RPMI8226 (cell line): ENCODE data around the gene RPS13.
"Not testable (repeated sequence)": the region's sequence is repeated elsewhere in the genome, so short reads cannot be mapped to it uniquely, and the experiment has no call there.

Source experiments
- DNase-seq: peaks from one replicate; pipeline ENCODE4 v3.0.0-alpha.2; 2015

RPS13 gene

GRCh38 chr11:17077520-17078401 is at the start of gene RPS13:
TSS of gene RPS13 (minus strand) at chr11:17077667. CDS start at chr11:17077641, 26 bp downstream.
- peak; percentile 96 for DNase-seq

DNA sequence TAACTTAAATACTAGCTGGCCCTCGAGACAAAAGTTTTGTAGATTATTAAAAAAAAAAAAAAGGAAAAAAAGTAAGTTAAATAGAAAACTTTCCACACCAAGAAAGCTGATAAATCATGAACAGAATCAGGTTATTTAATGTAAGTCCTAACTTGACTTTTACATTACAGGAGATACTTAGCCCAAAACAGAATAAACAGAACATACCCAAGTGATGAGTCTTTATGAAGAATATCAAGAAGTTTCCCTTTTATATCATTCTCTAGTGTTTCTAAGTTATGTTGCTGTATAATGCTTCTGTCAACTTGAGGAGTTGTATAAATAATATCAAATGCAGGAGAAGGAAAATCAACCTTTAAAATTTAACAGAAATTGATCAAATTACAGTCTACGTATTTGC is 44.5 kb upstream of the RPS13 start:
- no peak for DNase-seq

GRCh38 chr11:17117262-17117661 is 39.8 kb upstream of the RPS13 start:
- no peak for DNase-seq

- DNase-seq, result no peak
Observed at GRCh38 chr11:17116117-17116516, 38.6 kb upstream of the RPS13 start.

GRCh38 chr11:17107745-17108144 is 30.3 kb upstream of the RPS13 start:
- not testable (repeated sequence) for DNase-seq

DNA sequence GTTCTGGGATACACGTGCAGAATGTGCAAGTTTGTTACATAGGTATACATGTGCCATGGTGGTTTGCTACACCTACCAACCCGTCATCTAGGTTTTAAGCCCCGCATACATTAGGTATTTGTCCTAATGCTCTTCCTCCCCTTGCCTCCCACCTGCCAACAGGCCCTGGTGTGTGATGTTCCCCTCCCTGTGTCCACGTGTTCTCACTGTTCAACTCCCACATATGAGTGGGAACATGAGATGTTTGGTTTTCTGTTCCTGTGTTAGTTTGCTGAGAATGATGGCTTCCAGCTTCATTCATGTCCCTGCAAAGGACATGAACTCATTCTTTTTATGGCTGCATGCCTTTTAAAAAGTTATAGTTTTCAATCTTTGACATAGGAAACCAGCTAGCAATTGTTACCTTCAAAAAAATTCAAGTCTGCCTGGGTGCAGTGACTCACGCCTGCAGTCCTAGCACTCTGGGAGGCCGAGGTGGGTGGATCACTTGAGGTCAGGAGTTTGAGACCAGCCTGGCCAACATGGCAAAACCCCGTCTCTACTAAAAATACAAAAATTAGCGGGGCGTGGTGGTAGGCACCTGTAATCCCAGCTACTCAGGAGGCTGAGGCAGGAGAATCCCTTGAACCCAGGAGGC is 28.1 kb upstream of the RPS13 start:
- DNase-seq, result not testable (repeated sequence)

- DNase-seq, result no peak
Observed at GRCh38 chr11:17102462-17102861, 25.0 kb upstream of the RPS13 start.

- no peak for DNase-seq
Observed at GRCh38 chr11:17098658-17099057, 21.2 kb upstream of the RPS13 start.

DNA sequence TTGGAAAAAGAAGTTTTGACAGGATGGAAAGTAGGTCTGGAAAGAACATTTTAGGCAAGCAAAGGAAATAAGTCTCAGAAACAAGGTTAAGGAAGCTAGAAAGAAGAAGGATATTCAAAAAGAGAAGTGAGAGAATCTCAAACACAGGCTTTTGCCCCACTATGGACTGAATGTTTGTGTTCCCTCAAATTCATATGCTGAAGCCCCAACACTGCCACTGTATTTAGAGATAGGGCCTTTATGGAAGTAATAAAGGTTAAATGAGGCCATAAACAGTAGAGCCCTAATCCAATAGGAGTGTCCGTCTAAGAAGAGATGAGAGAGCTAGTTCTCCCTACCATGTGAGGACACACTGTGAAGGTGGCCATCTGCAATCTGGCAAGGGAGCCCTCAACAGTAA is 20.6 kb upstream of the RPS13 start:
- DNase-seq, result no peak

GRCh38 chr11:17085976-17086375 is 8.5 kb upstream of the RPS13 start:
- not testable (repeated sequence) for DNase-seq

DNA sequence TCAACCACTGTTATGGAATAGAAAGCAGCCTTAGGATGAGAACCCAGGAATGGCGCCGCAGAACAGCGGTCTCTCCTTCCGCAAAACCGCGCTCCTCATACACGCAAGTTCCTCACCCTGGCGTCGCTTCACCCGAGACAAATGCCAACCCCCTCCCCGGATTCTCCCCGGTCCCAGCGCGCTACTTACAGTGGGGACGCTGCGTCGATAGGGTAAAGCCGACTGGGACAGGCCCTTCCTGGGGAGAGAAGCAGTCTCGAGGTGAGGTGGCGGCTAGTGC is 287 bp downstream of the RPS13 start:
- DNase-seq, result no peak

DNA sequence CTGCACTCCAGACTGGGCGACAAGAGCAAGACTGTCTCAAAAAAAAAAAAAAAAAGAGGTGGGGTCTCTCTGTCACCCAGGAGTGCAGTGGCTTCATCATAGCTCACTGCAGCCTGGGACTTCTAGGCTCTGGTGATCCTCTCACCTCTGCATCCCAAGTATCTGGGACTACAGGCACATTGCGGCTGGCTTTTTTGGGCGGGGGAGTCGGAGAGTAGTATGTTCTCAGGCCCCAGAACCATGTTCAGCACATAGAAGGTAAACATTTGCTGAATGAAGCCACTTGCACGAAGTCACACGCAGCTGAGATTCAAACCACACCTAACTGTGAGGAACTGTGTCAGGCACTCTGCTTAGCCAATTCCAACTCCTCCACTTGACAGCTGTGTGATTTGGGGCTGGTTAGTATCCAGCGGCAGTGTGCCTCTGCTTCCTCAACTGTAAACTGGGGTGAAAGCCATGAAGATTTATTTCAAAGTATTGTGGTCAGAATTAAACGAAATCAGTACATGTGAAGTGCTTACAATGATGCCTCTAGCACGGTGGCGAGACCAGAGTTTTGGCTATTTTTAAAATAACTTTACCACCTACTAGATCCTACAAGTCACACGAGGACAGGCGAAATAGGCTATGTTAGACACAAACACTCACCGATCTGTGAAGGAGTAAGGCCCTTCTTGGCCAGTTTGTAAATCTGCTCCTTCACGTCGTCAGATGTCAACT is 789 bp downstream of the RPS13 start:
- no peak for DNase-seq

DNA sequence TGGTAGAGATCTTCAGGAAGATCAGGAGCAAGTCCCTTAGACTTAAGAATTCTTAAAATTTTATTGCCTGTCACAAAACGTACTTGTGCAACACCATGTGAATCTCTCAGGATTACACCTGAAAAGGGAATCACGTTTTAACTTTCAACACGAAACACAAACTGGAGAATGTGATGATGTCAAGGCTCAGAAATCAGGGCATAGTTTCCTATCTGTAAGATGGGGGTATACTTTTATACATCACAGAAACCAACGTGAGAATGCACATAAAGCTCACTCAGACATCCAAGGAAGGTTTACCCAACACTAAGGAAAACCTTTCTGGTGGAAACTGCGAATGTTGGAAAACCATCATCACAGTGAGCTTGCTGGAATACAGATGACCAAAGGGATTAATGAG is 2.0 kb downstream of the RPS13 start:
- no peak for DNase-seq

DNA sequence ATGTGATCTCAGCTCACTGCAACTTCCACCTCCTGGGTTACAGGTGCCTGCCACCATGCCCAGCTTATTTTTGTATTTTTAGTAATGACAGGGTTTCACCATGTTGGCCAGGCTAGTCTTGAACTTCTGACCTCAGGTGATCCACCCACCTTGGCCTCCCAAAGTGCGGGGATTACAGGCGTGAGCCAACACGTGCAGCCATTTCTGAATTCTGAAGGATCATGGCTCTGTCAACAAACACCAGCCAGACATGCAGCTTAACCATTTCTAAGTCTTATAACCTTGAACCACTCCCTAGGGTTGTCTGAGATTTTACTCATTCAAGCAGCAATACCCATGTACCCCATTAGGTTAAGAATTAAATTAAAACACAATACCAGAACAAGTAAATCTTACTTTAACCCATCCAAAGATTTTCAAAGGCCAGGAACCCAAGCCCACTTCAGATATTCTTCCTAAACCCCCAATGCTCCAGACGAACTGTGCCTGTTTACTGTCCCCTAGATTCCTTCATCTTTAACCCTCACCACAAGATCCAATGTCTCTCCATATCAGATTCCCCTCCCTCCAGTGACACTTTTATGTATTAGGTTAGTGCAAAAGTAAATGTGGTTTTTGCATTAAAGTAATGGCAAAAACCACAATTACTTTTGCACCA is 4.0 kb downstream of the RPS13 start:
- no peak for DNase-seq

GRCh38 chr11:17067417-17067816 is 10.1 kb downstream of the RPS13 start:
- DNase-seq, result no peak

DNA sequence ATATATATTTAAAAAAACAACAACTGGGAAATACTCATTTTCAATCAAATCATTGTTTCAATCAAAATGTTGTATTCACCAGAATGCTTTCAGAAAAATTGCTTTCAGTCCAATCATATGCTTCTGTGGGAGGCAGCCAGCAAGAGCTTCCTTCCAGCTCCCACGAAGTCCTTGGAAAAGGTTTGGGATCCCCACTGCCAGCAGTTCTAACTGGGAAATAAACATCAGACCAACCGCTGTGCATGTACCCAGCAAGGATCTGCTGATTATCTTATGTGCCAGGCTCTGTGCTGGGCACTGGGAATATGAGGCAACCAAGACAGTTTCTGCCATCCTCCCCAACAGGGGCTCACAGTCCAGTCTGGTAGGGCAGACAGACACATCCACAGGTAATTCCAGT is 10.8 kb downstream of the RPS13 start:
- no peak for DNase-seq

- peak; percentile 50 for DNase-seq
Observed at GRCh38 chr11:17063171-17064002, 14.1 kb downstream of the RPS13 start.

DNA sequence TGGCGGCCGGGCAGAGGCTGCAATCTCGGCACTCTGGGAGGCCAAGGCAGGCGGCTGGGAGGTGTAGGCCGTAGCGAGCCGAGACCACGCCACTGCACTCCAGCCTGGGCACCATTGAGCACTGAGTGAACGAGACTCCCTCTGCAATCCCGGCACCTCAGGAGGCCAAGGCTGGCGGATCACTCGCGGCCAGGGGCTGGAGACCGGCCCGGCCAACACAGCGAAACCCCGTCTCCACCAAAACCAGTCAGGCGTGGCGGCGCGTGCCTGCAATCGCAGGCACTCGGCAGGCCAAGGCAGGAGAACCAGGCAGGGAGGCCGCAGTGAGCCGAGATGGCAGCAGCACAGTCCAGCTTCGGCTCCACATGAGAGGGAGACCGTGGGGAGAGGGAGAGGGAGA is 26.3 kb downstream of the RPS13 start:
- not testable (repeated sequence) for DNase-seq

GRCh38 chr11:17048491-17048890 is 29.0 kb downstream of the RPS13 start:
- not testable (repeated sequence) for DNase-seq

DNA sequence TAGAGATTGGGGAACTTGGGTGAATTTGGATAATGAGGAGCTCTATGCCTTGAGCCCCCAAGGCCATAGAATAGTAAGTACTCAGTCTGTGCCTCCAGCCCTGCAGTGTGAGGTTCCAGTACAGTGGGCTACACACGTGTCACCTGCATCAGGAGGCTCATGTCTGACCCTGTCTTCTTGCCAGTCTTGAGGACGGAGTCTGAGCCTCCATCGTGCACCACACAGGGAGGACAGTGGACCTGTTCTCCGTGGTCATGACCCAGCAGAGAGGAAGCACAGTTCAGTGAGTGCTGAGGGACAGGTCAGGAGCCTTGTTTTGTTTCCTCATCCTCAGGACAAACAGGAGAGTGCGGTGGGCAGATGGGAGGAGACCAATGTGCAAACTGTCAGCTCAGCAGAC is 30.8 kb downstream of the RPS13 start:
- no peak for DNase-seq

DNA sequence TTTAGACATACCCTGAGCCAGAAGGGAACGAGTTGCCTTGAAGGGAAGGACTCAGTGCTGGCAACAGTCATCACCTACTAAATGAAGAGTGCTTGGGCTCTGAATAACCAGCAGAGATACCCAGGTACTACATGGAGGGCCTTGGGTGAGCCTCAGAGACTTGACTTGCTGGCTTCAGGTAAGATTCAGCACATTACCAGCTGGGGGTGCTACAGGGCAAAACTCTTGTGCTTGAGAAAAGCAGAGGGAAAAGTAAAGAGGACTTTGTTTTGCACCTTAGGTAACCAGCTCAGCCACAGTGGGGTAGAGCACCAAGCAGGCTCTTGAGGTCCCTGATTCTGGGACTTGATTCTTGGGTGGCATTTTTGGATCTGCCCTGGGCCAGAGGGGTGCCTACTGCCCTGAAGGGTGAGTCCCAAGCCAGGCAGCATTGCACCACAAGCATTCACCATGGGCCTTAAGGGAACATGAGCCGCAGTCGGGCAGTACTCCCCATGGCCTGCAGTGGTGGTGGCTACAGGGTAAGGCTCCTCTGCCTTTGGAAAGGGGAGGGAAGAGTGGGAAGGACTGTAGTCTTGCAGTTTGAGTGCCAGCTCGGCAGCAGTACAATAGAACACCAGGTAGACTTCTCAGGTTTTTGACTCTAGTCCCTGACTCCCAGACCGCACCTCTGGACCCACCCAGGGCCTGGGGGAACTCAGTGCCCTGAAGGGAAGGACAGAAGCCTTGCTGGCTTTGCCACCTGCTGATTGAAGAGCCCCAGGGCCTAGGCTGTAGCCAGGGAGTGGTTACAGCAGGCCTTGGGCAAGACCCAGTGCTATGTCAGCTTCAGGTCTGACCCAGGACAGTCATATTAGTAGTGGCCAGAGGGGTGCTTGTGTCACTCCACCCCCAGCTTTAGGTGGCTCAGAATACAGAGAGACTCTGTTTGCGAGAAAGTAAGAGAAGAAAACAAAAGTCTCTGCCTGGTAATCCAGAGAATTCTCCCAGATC is 40.5 kb downstream of the RPS13 start:
- DNase-seq, result no peak
